B cell (primary cell): ENCODE measurements around the gene OPN1MW3.

Experiments
- CTCF ChIP-seq: fragments of 200-600 bp; IDR thresholded peaks from one replicate; pipeline ENCODE4 v1.8.0; 2022; ENCODE audit warnings: antibody characterized with exemption, mild to moderate bottlenecking
- EZH2 ChIP-seq: IDR thresholded peaks from 2 replicates; pipeline ENCODE4 v1.6.1; 2012; ENCODE audit warnings: borderline replicate concordance, low read depth, mild to moderate bottlenecking, moderate library complexity, low read length; ENCODE audit not compliant: insufficient read depth, poor library complexity, severe bottlenecking

- no peak for TF ChIP-seq CTCF
- TF ChIP-seq EZH2, result no peak
These were observed 63.0 kb downstream of the OPN1MW3 start for GRCh38 chrX:154320406-154320805.
